Fibroblast of villous mesenchyme (primary cell): Measurements from ENCODE around the gene RPS23. TPM values are rescaled to one million over a fixed set of nuclear protein-coding genes. Genes with fewer than 3 reads are reported as not detected.

Source experiments
- DNase-seq: peaks from one replicate; pipeline ENCODE4 v3.0.0-alpha.2; 2010; ENCODE audit warnings: low read depth
- H3K4me3 ChIP-seq: 2 replicates; pipeline ENCODE4 v1.5.1; 2011; ENCODE audit warnings: low read depth, mild to moderate bottlenecking, low read length
- total RNA-seq: library from RNA; depleted of rRNA; stranded (reverse); fragments of >200 nt; gene quantifications from 2 replicates; pipeline ENCODE4 v1.2.3, GENCODE V29; 2012
- TF ChIP-seq, protein P1 (sequence below): IDR thresholded peaks from 2 replicates; pipeline ENCODE4 v1.5.1; 2012; ENCODE audit warnings: low read depth, mild to moderate bottlenecking, low read length; ENCODE audit not compliant: insufficient read depth

The RPS23 gene
- total RNA-seq, 1 donor = 2,371 TPM

DNA sequence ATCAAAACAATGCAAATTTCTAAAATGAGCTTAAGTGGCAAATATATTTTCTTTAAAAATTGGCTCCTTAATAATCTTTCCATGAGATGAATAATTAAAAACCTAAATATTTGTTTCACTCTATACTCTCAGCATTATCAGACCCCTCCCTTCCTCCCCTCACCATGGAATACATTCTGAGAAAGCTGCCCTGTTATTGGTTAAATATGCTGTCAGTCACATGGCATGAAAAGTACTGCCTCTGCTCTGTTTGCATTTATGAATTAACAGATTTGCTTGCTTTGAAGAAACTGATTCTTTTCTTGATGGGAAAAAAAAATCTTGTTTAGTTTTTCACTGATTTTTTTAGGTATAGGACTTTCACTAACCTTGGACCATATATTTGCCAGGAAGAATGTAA is 17.0 kb upstream of the RPS23 start:
- no peak overlapping the region for H3K4me3 ChIP-seq
- TF ChIP-seq, protein P1, sequence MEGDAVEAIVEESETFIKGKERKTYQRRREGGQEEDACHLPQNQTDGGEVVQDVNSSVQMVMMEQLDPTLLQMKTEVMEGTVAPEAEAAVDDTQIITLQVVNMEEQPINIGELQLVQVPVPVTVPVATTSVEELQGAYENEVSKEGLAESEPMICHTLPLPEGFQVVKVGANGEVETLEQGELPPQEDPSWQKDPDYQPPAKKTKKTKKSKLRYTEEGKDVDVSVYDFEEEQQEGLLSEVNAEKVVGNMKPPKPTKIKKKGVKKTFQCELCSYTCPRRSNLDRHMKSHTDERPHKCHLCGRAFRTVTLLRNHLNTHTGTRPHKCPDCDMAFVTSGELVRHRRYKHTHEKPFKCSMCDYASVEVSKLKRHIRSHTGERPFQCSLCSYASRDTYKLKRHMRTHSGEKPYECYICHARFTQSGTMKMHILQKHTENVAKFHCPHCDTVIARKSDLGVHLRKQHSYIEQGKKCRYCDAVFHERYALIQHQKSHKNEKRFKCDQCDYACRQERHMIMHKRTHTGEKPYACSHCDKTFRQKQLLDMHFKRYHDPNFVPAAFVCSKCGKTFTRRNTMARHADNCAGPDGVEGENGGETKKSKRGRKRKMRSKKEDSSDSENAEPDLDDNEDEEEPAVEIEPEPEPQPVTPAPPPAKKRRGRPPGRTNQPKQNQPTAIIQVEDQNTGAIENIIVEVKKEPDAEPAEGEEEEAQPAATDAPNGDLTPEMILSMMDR = no peak
- peak; percentile 12 for DNase-seq

GRCh38 chr5:82291420-82291819 is 13.3 kb upstream of the RPS23 start:
- no peak overlapping the region for H3K4me3 ChIP-seq
- TF ChIP-seq, protein P1 = no peak
- DNase-seq = no peak

- DNase-seq = no peak
- no peak overlapping the region for H3K4me3 ChIP-seq
- TF ChIP-seq, protein P1 = no peak
Measured at GRCh38 chr5:82290908-82291307, 12.8 kb upstream of the RPS23 start.

DNA sequence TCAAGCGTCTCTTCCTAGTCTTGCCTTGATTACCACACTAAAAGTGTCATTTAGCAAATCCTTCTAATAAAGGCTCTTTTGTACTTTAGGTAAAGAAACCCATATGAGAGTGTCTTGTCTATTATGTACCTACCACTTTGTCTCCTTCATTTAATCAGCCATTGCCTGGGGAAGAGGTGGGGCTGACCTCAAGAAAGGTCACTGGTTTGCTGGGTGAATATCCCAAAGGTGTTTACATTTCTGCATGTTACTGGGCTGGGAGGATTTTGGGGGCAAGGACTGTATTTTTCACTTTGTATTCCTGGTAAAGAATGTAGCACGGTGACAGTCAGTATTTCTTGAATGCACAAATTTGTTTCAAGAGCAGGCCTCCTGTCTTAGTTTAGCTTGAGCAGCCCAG is 11.9 kb upstream of the RPS23 start:
- TF ChIP-seq, protein P1 = no peak
- H3K4me3 ChIP-seq = no peak overlapping the region
- DNase-seq = no peak

DNA sequence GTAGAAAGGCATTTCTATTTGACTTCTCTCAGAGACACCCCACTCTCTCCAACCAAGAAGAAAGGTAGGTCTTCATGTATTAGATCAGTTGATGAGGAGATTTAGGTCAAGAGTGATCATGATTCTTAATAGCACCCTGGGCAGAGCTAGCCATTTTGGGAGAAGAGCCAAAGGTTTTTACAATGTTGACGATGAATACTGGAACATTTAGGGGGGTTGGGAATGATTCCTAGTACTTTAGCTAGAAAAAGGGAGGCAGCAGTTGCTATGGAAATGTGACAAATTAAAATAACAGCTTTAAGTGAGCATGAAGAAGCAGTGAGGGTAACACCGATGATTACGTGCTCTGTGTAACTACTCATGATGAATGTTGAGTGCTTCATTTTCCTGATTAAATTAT is 9.5 kb upstream of the RPS23 start:
- TF ChIP-seq, protein P1 = no peak

GRCh38 chr5:82285206-82285605 is 7.1 kb upstream of the RPS23 start:
- no peak for DNase-seq
- H3K4me3 ChIP-seq = no peak overlapping the region
- TF ChIP-seq, protein P1 = no peak

More for the DNA sequence above, 9.5 kb upstream of the RPS23 start:
- no peak for DNase-seq
- H3K4me3 ChIP-seq = no peak overlapping the region

GRCh38 chr5:82283893-82284292 is 5.7 kb upstream of the RPS23 start:
- DNase-seq = no peak
- no peak overlapping the region for H3K4me3 ChIP-seq
- TF ChIP-seq, protein P1 = no peak
